Fibroblast of skin of right quadriceps (primary cell): Measurements from ENCODE around the gene ZNF618.

ENCODE experiments used
- DNase-seq: peaks from one replicate; pipeline ENCODE4 v3.0.0-alpha.2; 2013

The ZNF618 gene

GRCh38 chr9:114047717-114048116 is 171.6 kb downstream of the ZNF618 start:
- no peak for DNase-seq

GRCh38 chr9:114048533-114049415 is 172.7 kb downstream of the ZNF618 start:
- DNase-seq, result no peak

GRCh38 chr9:114049441-114050225 is 173.5 kb downstream of the ZNF618 start:
- DNase-seq, result no peak

GRCh38 chr9:114050226-114050568 is 174.1 kb downstream of the ZNF618 start:
- no peak for DNase-seq

- DNase-seq, result no peak
Observed at GRCh38 chr9:114050646-114051045, 174.5 kb downstream of the ZNF618 start.

- DNase-seq, result no peak
Observed at GRCh38 chr9:114051281-114051680, 175.2 kb downstream of the ZNF618 start.

GRCh38 chr9:114051706-114052105 is 175.6 kb downstream of the ZNF618 start:
- DNase-seq, result no peak

- no peak for DNase-seq
Observed at GRCh38 chr9:114053246-114054005, 177.3 kb downstream of the ZNF618 start.

- DNase-seq, result no peak
Observed at GRCh38 chr9:114054191-114054690, 178.1 kb downstream of the ZNF618 start.

- no peak for DNase-seq
Observed at GRCh38 chr9:114055061-114055460, 179.0 kb downstream of the ZNF618 start.

- no peak for DNase-seq
Observed at GRCh38 chr9:114055894-114056293, 179.8 kb downstream of the ZNF618 start.

- DNase-seq, result no peak
Observed at GRCh38 chr9:114056527-114056926, 180.4 kb downstream of the ZNF618 start.

GRCh38 chr9:114057161-114057885 is 181.2 kb downstream of the ZNF618 start:
- no peak for DNase-seq

GRCh38 chr9:114058688-114059046 is 182.6 kb downstream of the ZNF618 start:
- DNase-seq, result no peak

- DNase-seq, result no peak
Observed at GRCh38 chr9:114059047-114059803, 183.1 kb downstream of the ZNF618 start.

GRCh38 chr9:114060070-114060469 is 184.0 kb downstream of the ZNF618 start:
- no peak for DNase-seq

- no peak for DNase-seq
Observed at GRCh38 chr9:114060711-114061110, 184.6 kb downstream of the ZNF618 start.

- DNase-seq, result no peak
Observed at GRCh38 chr9:114061292-114061691, 185.2 kb downstream of the ZNF618 start.

- no peak for DNase-seq
Observed at GRCh38 chr9:114061830-114062474, 185.8 kb downstream of the ZNF618 start.

GRCh38 chr9:114065304-114065703 is 189.2 kb downstream of the ZNF618 start:
- no peak for DNase-seq
